Muscle layer of duodenum (tissue), 2 donors: ENCODE data around the gene CFAP141.
"Not testable (repeated sequence)": the region's sequence is repeated elsewhere in the genome, so short reads cannot be mapped to it uniquely, and the experiment has no call there.

ENCODE experiments used
- H3K27ac ChIP-seq: one replicate; pipeline ENCODE4 v1.7.0; 2013; ENCODE audit warnings: mild to moderate bottlenecking, low read length
- H3K27me3 ChIP-seq: one replicate; pipeline ENCODE4 v1.7.0; 2013; ENCODE audit warnings: low read depth, mild to moderate bottlenecking, control low read depth, low read length
- H3K36me3 ChIP-seq, 2 donors: one replicate each; pipeline ENCODE4 v1.7.0; 2013; ENCODE audit warnings: low read length in 2 of 2, control low read depth in 1 of 2, mild to moderate bottlenecking in 1 of 2; ENCODE audit not compliant: insufficient read depth in 2 of 2, control insufficient read depth in 1 of 2
- H3K4me1 ChIP-seq, 2 donors: one replicate each; pipeline ENCODE4 v1.7.0; 2013; ENCODE audit warnings: low read length in 2 of 2, mild to moderate bottlenecking in 2 of 2, control low read depth in 1 of 2, moderate library complexity in 1 of 2; ENCODE audit not compliant: insufficient read depth in 2 of 2, control insufficient read depth in 1 of 2
- H3K4me3 ChIP-seq, 2 donors: one replicate each; pipeline ENCODE4 v1.7.0; 2013; ENCODE audit warnings: low read length in 2 of 2, low read depth in 1 of 2, mild to moderate bottlenecking in 1 of 2
- H3K9me3 ChIP-seq, 2 donors: one replicate each; pipeline ENCODE4 v1.7.0; 2013; ENCODE audit warnings: low read length in 2 of 2, control low read depth in 1 of 2, mild to moderate bottlenecking in 1 of 2; ENCODE audit not compliant: control insufficient read depth in 1 of 2
- donor health status: healthy.

Gene CFAP141

DNA sequence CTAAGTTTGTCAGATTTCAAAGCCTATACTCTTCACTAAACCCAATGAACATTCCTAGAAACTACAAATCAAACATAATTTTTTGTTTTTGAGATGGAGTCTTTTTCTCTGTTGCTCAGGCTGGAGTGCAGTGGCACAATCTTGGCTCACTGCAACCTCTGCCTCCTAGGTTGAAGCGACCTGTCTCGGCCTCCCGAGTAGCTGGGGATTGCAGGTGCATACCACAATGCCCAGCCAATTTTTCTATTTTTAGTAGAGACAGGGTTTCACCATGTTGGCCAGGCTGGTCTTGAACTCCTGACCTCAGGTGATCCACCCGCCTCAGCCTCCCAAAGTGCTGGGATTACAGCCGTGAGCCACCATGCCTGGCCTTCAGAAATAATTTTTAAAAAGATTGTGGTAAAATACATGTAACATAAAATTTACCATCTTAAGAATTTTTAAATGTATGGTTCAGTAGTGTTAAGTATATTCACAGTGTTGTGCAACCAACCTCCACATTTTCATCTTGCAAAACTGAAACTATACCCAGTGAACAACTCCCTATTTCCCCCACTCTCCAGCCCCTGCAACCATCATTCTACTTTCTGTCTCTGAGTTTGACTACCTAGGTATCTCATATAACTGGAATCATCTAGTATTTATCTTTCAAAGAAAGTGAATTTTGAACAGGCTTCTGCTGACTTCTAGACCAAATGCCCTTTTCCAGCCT, 2.7 kb upstream of the CFAP141 start:
- no peaks in the 10 kb centered on the region for H3K9me3 ChIP-seq
- H3K27ac ChIP-seq = no peak overlapping the region
- no peaks in the 10 kb centered on the region for H3K4me1 ChIP-seq
- no peak overlapping the region for H3K4me3 ChIP-seq
- peaks cover 50 to 79% of the 10 kb centered on the region in 2 donors for H3K36me3 ChIP-seq
- H3K27me3 ChIP-seq = no peaks in the 10 kb centered on the region

DNA sequence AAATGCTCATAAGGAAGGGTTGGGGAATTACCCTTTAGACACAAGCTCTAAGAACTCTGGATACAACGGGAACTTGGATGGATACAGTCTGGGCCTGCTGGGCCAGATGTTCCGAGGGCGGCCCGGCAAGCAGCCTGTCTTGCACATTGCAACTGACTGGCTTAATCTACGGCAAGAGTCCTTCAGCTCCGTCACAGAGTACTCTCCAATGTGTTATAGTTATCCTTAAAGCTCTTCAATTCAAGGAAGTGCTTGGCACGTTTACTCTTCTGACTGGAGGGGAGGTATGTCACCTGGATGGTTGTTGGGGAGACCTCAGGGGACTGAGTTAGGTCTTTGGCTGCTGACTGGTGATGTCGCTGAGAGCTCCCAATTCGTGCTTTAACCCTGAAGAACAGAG, 1.1 kb upstream of the CFAP141 start:
- Histone ChIP-seq H3K27ac (no peak overlapping the region), H3K27me3 (no peaks in the 10 kb centered on the region), H3K9me3 (no peaks in the 10 kb centered on the region), H3K4me3 (no peak overlapping the region), H3K4me1 (no peaks in the 10 kb centered on the region), H3K36me3 (peaks cover 38 to 63% of the 10 kb centered on the region in 2 donors)

DNA sequence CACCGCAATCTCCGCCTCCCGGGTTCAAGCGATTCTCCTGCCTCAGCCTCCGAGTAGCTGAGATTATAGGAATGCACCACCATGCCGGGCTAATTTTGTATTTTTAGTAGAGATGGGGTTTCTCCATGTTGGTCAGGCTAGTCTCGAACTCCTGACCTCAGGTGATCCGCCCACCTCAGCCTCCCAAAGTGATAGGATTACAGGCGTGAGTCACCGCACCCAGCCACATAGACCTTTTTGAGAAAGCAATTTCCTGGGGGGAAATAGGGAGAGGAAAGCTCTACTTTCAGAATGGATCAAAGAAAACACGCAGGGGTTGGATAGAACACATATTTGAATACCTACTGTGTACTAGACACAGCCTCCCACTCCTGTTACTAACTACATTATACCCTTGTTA, 355 bp downstream of the CFAP141 start:
- peaks cover 35 to 54% of the 10 kb centered on the region in 2 donors for H3K36me3 ChIP-seq
- H3K4me3 ChIP-seq, H3K9me3 ChIP-seq, H3K27me3 ChIP-seq, H3K27ac ChIP-seq, H3K4me1 ChIP-seq: not testable (repeated sequence)

DNA sequence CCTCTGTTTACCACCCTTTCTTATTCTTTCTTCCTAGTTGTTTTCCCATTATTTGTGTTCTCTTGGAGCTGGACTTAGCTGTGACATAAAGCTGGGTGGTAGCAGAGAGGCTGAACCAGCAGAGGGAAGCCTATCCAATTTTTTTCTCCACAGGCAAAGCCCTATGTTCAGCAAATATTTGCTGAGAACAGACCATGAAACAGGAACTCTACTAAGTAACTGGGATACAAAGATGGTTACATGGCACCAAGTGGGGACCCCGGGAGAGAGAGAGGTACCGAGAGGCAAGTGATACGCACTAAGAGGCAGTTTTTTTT, 6.6 kb downstream of the CFAP141 start:
- H3K4me1 ChIP-seq = no peaks in the 10 kb centered on the region
- no peak overlapping the region for H3K27ac ChIP-seq
- H3K27me3 ChIP-seq = no peaks in the 10 kb centered on the region
- no peaks in the 10 kb centered on the region for H3K36me3 ChIP-seq
- no peaks in the 10 kb centered on the region for H3K9me3 ChIP-seq
- H3K4me3 ChIP-seq = no peak overlapping the region

DNA sequence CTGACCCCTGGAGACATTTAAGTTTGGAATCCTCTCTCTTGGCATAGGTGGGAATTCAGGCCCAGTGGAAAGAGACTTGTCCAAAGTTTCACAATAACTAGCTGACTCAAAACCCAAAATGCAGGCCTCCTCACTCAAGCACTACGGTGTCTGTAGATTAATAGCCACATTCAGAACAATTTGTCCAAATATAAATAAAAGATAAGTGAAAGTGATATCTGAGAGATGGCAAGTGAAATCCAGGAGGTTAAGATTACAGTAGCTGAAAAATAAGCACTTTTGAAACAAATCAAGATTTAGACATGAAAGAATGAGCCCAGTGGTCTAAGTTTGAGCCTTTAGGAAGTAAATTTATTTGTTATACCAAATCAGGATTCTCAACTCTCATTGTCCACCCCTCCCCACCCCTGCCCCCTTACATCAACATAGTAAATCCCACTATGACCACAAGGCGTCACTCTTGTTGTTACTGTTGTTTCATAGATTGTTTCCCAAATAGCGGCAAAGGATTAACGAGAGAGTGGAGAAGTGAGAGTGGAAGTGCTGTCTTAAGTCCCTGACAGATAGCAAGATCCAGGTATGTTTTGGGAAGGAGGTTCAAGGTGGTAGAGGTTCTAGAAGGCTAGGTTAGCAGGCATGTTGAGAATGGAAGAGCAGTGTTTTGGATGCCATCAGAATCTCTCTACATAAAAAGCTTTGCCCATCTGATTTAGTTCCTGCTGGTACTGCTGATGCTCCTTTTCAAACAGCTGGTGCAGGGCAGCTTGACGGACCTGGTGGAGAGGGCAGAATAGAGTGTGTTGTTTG, 7.2 kb downstream of the CFAP141 start:
- Histone ChIP-seq H3K27me3 (no peaks in the 10 kb centered on the region), H3K4me1 (no peaks in the 10 kb centered on the region), H3K4me3 (no peak overlapping the region), H3K27ac (no peak overlapping the region), H3K9me3 (no peaks in the 10 kb centered on the region), H3K36me3 (no peaks in the 10 kb centered on the region)

DNA sequence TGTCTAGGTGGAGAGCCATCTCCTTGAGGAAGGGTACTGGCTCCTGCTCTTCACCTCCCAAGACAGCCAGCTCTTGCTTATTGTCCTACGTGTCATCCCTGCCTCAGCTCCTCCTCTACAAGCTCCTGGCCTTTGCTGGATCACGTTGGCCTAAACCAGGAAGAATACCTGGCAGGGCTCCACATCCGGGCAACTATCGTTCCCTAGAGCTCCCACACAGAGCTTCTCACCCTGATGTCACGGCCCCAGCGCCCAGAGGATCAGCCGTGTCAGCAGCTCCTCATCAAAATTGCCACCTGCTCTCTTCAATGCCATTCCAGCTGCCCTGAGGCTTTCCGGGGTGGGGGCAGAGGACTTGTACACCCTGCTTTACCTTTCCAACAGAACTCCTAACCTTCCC, 12.3 kb downstream of the CFAP141 start:
- Histone ChIP-seq H3K9me3 (no peaks in the 10 kb centered on the region), H3K4me3 (no peak overlapping the region), H3K27me3 (peaks cover 6% of the 10 kb centered on the region), H3K27ac (no peak overlapping the region), H3K4me1 (no peaks in the 10 kb centered on the region), H3K36me3 (no peaks in the 10 kb centered on the region)

DNA sequence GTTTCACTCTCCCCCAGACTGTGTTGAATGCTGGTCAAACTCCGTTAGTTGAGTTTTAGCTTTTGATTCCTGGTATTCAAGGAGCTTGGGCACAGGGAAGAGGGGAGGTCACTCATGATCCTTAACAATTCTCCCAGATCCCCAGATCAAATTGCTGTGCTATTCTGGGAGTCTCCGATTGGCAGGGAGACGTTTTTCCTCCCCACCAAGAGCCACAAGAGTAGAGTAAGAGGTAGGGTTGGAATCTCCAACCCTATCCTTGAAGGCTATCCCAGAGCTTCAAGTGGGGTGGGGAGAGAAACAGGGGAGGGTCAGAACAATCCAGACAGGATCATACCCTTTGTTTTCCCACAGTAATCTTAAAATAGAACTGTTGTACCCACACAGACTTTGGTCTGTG, 13.7 kb downstream of the CFAP141 start:
- Histone ChIP-seq H3K4me3 (no peak overlapping the region), H3K4me1 (no peaks in the 10 kb centered on the region), H3K36me3 (no peaks in the 10 kb centered on the region), H3K27me3 (peaks cover 6% of the 10 kb centered on the region), H3K27ac (no peak overlapping the region), H3K9me3 (no peaks in the 10 kb centered on the region)

DNA sequence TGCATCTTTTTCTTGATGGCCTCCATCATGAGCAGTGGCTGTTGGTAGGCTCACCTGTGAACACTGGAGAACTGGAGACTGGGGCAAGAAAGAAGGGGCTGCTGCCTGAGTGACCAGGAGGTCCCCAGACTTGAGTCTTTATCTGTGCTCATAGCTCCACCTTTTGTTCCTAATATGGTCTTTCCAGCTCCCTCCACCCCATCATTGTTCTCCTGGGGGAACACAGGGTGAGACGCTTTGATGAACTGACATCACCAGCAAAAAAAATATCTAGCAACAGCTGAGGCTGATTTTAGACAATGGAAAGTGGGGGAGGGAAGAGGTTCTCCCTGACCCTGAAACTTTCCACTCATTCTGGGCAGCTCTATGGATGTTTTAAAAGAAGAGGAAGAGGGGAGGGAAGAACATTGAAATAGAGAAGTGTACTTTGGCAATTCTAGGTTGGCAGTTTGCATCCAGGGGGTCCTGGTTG, 14.1 kb downstream of the CFAP141 start, which contains the start of gene TPM3:
TPM3 (minus strand) TSS at position 111 of the 472 bp plus-strand sequence; CDS start at position 29, 82 bp downstream.
- Histone ChIP-seq H3K9me3 (no peaks in the 10 kb centered on the region), H3K27ac (no peak within 1 kb of the TSS), H3K36me3 (no peaks in the 10 kb centered on the region), H3K4me3 (no peak within 1 kb of the TSS), H3K4me1 (no peaks in the 10 kb centered on the region), H3K27me3 (peaks cover 6% of the 10 kb centered on the region)

DNA sequence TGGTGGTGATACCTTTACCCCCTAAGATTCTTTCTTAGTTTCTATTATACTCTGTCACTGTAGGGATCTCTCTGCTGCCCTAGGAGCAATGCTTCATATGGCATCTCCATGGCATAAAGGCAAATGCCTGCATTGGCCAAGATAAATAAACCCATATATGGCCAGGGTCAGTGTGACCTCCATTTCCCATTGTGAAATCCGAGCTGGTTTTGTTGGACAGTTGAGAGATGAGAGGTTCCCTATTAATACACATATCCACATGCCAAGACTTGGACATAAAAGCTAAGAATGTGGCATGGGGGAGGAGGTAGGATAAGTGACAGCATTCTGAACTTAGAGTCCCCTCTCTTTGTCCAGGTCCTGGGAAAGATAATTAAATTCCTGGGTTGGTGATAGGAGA, 15.6 kb downstream of the CFAP141 start:
- Histone ChIP-seq H3K36me3 (no peaks in the 10 kb centered on the region), H3K27me3 (peaks cover 6% of the 10 kb centered on the region), H3K27ac (no peak overlapping the region), H3K9me3 (no peaks in the 10 kb centered on the region), H3K4me1 (no peaks in the 10 kb centered on the region), H3K4me3 (no peak overlapping the region)

DNA sequence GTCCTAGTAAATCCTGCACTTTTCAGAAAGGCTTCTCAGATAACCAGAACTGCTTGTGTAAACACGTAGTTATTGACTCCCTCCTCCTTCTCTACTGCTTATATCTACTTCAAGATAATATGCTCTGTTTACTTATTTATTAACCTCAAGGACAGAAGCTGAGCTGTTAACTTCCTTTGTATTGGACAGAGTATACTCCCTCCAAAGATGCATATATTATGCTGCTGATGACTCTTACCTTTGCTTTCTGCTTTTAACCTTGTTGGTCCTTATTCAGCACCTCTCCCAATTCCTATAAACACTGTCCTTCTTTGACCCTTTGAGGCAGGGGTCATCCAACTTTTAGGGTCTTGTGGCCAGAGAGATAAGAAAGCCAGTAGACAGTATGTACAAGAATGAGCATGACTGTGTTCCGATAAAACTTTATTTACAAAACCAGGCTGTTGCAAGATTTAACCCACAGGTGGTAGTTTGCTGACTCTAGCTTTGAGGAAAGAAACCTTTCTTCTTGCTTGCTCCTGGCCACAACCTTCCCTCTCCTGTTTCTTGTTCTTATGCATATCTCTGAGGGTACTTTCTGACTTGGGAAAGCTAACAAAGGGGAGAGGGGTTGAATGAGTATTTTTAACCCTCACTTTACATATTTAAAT, 19.2 kb downstream of the CFAP141 start:
- H3K4me1 ChIP-seq = peaks cover 0 to 3% of the 10 kb centered on the region in 2 donors
- no peaks in the 10 kb centered on the region for H3K36me3 ChIP-seq
- H3K4me3 ChIP-seq = no peak overlapping the region
- peaks cover 3% of the 10 kb centered on the region for H3K27me3 ChIP-seq
- no peaks in the 10 kb centered on the region for H3K9me3 ChIP-seq
- no peak overlapping the region for H3K27ac ChIP-seq

DNA sequence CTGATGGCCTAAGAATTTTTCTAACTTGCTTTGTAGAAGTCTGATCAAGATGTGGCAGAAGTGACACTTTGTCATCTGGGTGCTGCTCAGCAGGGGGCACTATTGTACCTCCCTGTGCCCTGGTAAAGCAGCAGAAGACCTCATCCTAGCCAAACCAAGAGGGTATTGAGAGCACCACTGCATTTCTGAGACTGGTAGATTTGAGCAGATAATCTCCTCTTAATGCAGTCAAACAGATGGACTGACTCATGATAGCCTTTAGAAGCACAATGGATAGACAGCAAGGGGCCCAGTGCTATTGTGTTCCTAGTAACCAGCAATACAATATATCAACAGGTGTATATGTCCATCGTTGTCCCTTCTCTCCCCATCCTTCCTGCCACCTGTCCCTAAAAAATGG, 20.0 kb downstream of the CFAP141 start:
- Histone ChIP-seq H3K36me3 (no peaks in the 10 kb centered on the region), H3K27me3 (no peaks in the 10 kb centered on the region), H3K9me3 (no peaks in the 10 kb centered on the region), H3K27ac (no peak overlapping the region), H3K4me1 (peaks cover under 1 to 11% of the 10 kb centered on the region in 2 donors), H3K4me3 (no peak overlapping the region)
